T-helper 17 cell (primary cell): Measurements from ENCODE around the gene TRIM26. TPM values are rescaled to one million over a fixed set of nuclear protein-coding genes. Genes with fewer than 3 reads are reported as not detected.

Experiments
- ATAC-seq: fragments of 150-1000 bp; cut with Tn5 transposase; 2 replicates; pipeline ENCODE4 v1.10.0; 2021; ENCODE audit warnings: mild to moderate bottlenecking, moderate library complexity
- DNase-seq, 3 donors: peaks; one replicate each; pipeline versions ENCODE4 v3.0.0 to v3.0.0-alpha.2; 2020 to 2021
- H3K9me3 ChIP-seq: one replicate; pipeline ENCODE4 v1.7.0; 2013; ENCODE audit warnings: low read length, mild to moderate bottlenecking; ENCODE audit not compliant: control insufficient read depth, poor library complexity, severe bottlenecking
- H3K27ac Mint-ChIP-seq: one replicate; pipeline ENCODE4 v1.8.0; 2022; ENCODE audit warnings: mild to moderate bottlenecking, moderate library complexity, mixed read lengths
- H3K27me3 Mint-ChIP-seq: one replicate; pipeline ENCODE4 v1.8.0; 2022; ENCODE audit warnings: mixed read lengths
- H3K36me3 Mint-ChIP-seq: one replicate; pipeline ENCODE4 v1.8.0; 2022; ENCODE audit warnings: low read depth, mixed read lengths
- H3K4me1 Mint-ChIP-seq: one replicate; pipeline ENCODE4 v1.8.0; 2022; ENCODE audit warnings: mild to moderate bottlenecking, mixed read lengths
- H3K4me3 Mint-ChIP-seq: one replicate; pipeline ENCODE4 v1.8.0; 2022; ENCODE audit warnings: mild to moderate bottlenecking, moderate library complexity, mixed read lengths
- total RNA-seq, 4 donors: library from RNA in 2 of 4; stranded (reverse) in 2 of 4; gene quantifications; one replicate each; pipeline ENCODE4 v1.2.3 and lab custom pipeline; 2022 to 2026

The TRIM26 gene
- total RNA-seq, 2 donors from 2014 or later, result 51.2 to 63.1 TPM

GRCh38 chr6:30162265-30163089, 50.7 kb downstream of the TRIM26 start:
- ATAC-seq (no peak), DNase-seq (no peak)
- peaks cover 10% of the 10 kb centered on the region for H3K4me1 Mint-ChIP-seq
- peaks cover 40% of the 10 kb centered on the region for H3K27me3 Mint-ChIP-seq
- H3K4me3 Mint-ChIP-seq, result peak overlapping the region; percentile 63
- H3K36me3 Mint-ChIP-seq, result peaks cover 3% of the 10 kb centered on the region
- H3K27ac Mint-ChIP-seq, result no peak overlapping the region
- no peaks in the 10 kb centered on the region for H3K9me3 ChIP-seq

- Mint-ChIP-seq H3K4me1 (peaks cover 6% of the 10 kb centered on the region), H3K36me3 (peaks cover 3% of the 10 kb centered on the region), H3K27me3 (peaks cover 45% of the 10 kb centered on the region), H3K27ac (no peak within 1 kb of the TSS), H3K4me3 (no peak within 1 kb of the TSS)
- no peaks in the 10 kb centered on the region for H3K9me3 ChIP-seq
- ATAC-seq, result no peak
- DNase-seq, result no peak
Measured at GRCh38 chr6:30160785-30161531, 52.2 kb downstream of the TRIM26 start, which contains the start of gene TRIM10. TRIM10 (minus strand) TSS chr6:30161211; CDS start chr6:30160858, 353 bp downstream.

GRCh38 chr6:30160008-30160784, 53.0 kb downstream of the TRIM26 start:
- peaks cover 53% of the 10 kb centered on the region for H3K27me3 Mint-ChIP-seq
- H3K4me1 Mint-ChIP-seq, result peaks cover 6% of the 10 kb centered on the region
- H3K36me3 Mint-ChIP-seq, result peaks cover 3% of the 10 kb centered on the region
- no peak overlapping the region for H3K4me3 Mint-ChIP-seq
- ATAC-seq (no peak), DNase-seq (no peak)
- no peaks in the 10 kb centered on the region for H3K9me3 ChIP-seq
- H3K27ac Mint-ChIP-seq, result no peak overlapping the region

- no peak overlapping the region for H3K27ac Mint-ChIP-seq
- DNase-seq (no peak), ATAC-seq (no peak)
- peaks cover 6% of the 10 kb centered on the region for H3K4me1 Mint-ChIP-seq
- H3K4me3 Mint-ChIP-seq, result no peak overlapping the region
- peaks cover 67% of the 10 kb centered on the region for H3K27me3 Mint-ChIP-seq
- H3K9me3 ChIP-seq, result no peaks in the 10 kb centered on the region
- H3K36me3 Mint-ChIP-seq, result peaks cover 3% of the 10 kb centered on the region
Measured at GRCh38 chr6:30158475-30159040, 54.6 kb downstream of the TRIM26 start.

- no peak for ATAC-seq
- Mint-ChIP-seq H3K36me3 (peaks cover 5% of the 10 kb centered on the region), H3K27ac (no peak overlapping the region)
Measured at GRCh38 chr6:30157999-30158398, 55.2 kb downstream of the TRIM26 start.

GRCh38 chr6:30157581-30157980, 55.6 kb downstream of the TRIM26 start:
- H3K4me1 Mint-ChIP-seq, result peaks cover 9% of the 10 kb centered on the region
- H3K4me3 Mint-ChIP-seq, result no peak overlapping the region
- H3K9me3 ChIP-seq, result no peaks in the 10 kb centered on the region
- no peak overlapping the region for H3K27ac Mint-ChIP-seq
- ATAC-seq, result no peak
- peaks cover 6% of the 10 kb centered on the region for H3K36me3 Mint-ChIP-seq
- no peak for DNase-seq
- H3K27me3 Mint-ChIP-seq, result peaks cover 75% of the 10 kb centered on the region

More at GRCh38 chr6:30157999-30158398, 55.2 kb downstream of the TRIM26 start:
- Mint-ChIP-seq H3K4me1 (peaks cover 9% of the 10 kb centered on the region), H3K4me3 (no peak overlapping the region), H3K27me3 (peaks cover 71% of the 10 kb centered on the region)
- H3K9me3 ChIP-seq, result no peaks in the 10 kb centered on the region
- DNase-seq, result no peak

- no peak for ATAC-seq
- H3K27ac Mint-ChIP-seq, result no peak overlapping the region
- no peak overlapping the region for H3K4me3 Mint-ChIP-seq
Measured at GRCh38 chr6:30156774-30157173, 56.4 kb downstream of the TRIM26 start.

GRCh38 chr6:30156262-30156599, 57.0 kb downstream of the TRIM26 start:
- Mint-ChIP-seq H3K27ac (no peak overlapping the region), H3K4me3 (no peak overlapping the region), H3K36me3 (peaks cover 6% of the 10 kb centered on the region), H3K27me3 (peaks cover 79% of the 10 kb centered on the region), H3K4me1 (peaks cover 5% of the 10 kb centered on the region)
- no peak for DNase-seq
- no peaks in the 10 kb centered on the region for H3K9me3 ChIP-seq
- no peak for ATAC-seq

More at GRCh38 chr6:30156774-30157173, 56.4 kb downstream of the TRIM26 start:
- no peaks in the 10 kb centered on the region for H3K9me3 ChIP-seq
- Mint-ChIP-seq H3K4me1 (peaks cover 5% of the 10 kb centered on the region), H3K27me3 (peaks cover 79% of the 10 kb centered on the region), H3K36me3 (peaks cover 6% of the 10 kb centered on the region)
- DNase-seq, result no peak

GRCh38 chr6:30155520-30156261, 57.5 kb downstream of the TRIM26 start:
- no peaks in the 10 kb centered on the region for H3K9me3 ChIP-seq
- Mint-ChIP-seq H3K36me3 (peaks cover 6% of the 10 kb centered on the region), H3K27me3 (peaks cover 78% of the 10 kb centered on the region), H3K4me1 (peaks cover 5% of the 10 kb centered on the region), H3K4me3 (no peak overlapping the region), H3K27ac (no peak overlapping the region)
- DNase-seq (no peak), ATAC-seq (no peak)

- Mint-ChIP-seq H3K36me3 (peaks cover 5% of the 10 kb centered on the region), H3K27ac (no peak overlapping the region), H3K27me3 (peaks cover 78% of the 10 kb centered on the region), H3K4me1 (peaks cover 8% of the 10 kb centered on the region), H3K4me3 (no peak overlapping the region)
- ATAC-seq, result no peak
- H3K9me3 ChIP-seq, result no peaks in the 10 kb centered on the region
- DNase-seq, result no peak
Measured at GRCh38 chr6:30154709-30155519, 58.3 kb downstream of the TRIM26 start.

- no peak for DNase-seq
- Mint-ChIP-seq H3K27ac (no peak overlapping the region), H3K27me3 (peaks cover 71% of the 10 kb centered on the region), H3K4me3 (no peak overlapping the region), H3K36me3 (peaks cover 3% of the 10 kb centered on the region), H3K4me1 (peaks cover 8% of the 10 kb centered on the region)
- no peak for ATAC-seq
- no peaks in the 10 kb centered on the region for H3K9me3 ChIP-seq
Measured at GRCh38 chr6:30154061-30154460, 59.1 kb downstream of the TRIM26 start.
